ENCODE results near the gene UBE2E2. TPM values are rescaled to one million over a fixed set of nuclear protein-coding genes. Genes with fewer than 3 reads are reported as not detected.
"Not testable (repeated sequence)": the region's sequence is repeated elsewhere in the genome, so short reads cannot be mapped to it uniquely, and the experiment has no call there.

Gene UBE2E2
- total RNA-seq, 3 donors from 2014 or later = 4.8 to 24.4 (median 8.9) TPM

- TF ChIP-seq CTCF (IDR thresholded peaks at IDR 0.05) = no peak
- ATAC-seq = no peak
- no peaks in the 10 kb centered on the region for H3K36me3 ChIP-seq (ENCODE audit: low read depth)
- DNase-seq = no peak
- H3K9me3 ChIP-seq = no peaks in the 10 kb centered on the region
- intact Hi-C loops (cut with DNase I, micrococcal nuclease) = no loop called here
- H3K4me3 ChIP-seq = no peak overlapping the region
- no peaks in the 10 kb centered on the region for H3K4me1 ChIP-seq (ENCODE audit: low read depth)
Observed at GRCh38 chr3:23169551-23169950, 33.6 kb upstream of the UBE2E2 start.

- no peak for TF ChIP-seq CTCF (IDR thresholded peaks at IDR 0.05)
- intact Hi-C loops (cut with DNase I, micrococcal nuclease) = no loop called here
- ATAC-seq (no peak), DNase-seq (no peak)
- no peaks in the 10 kb centered on the region for H3K36me3 ChIP-seq (ENCODE audit: low read depth)
- H3K4me3 ChIP-seq = no peak overlapping the region
- H3K4me1 ChIP-seq (ENCODE audit: low read depth) = no peaks in the 10 kb centered on the region
- H3K9me3 ChIP-seq = no peaks in the 10 kb centered on the region
Observed at GRCh38 chr3:23170291-23170690, 32.8 kb upstream of the UBE2E2 start.

GRCh38 chr3:23172059-23172458 lies 31.1 kb upstream of the UBE2E2 start:
- ATAC-seq (no peak), DNase-seq (no peak)
- TF ChIP-seq CTCF (IDR thresholded peaks at IDR 0.05) = no peak
- Histone ChIP-seq H3K36me3 (ENCODE audit: low read depth) (no peaks in the 10 kb centered on the region), H3K4me3 (no peak overlapping the region), H3K4me1 (ENCODE audit: low read depth) (no peaks in the 10 kb centered on the region), H3K9me3 (no peaks in the 10 kb centered on the region)
- intact Hi-C loops (cut with DNase I, micrococcal nuclease) = no loop called here

GRCh38 chr3:23174426-23175039 lies 28.6 kb upstream of the UBE2E2 start:
- intact Hi-C loops (cut with DNase I, micrococcal nuclease) = no loop called here
- H3K36me3 ChIP-seq (ENCODE audit: low read depth) = no peaks in the 10 kb centered on the region
- TF ChIP-seq CTCF (IDR thresholded peaks at IDR 0.05) = no peak
- no peak for ATAC-seq
- no peaks in the 10 kb centered on the region for H3K9me3 ChIP-seq
- H3K4me1 ChIP-seq (ENCODE audit: low read depth) = no peaks in the 10 kb centered on the region
- DNase-seq = no peak
- H3K4me3 ChIP-seq = no peak overlapping the region

- no peak for TF ChIP-seq CTCF (IDR thresholded peaks at IDR 0.05)
- no peak for ATAC-seq
- H3K4me1 ChIP-seq (ENCODE audit: low read depth) = no peaks in the 10 kb centered on the region
Observed at GRCh38 chr3:23175341-23176083, 27.6 kb upstream of the UBE2E2 start.

GRCh38 chr3:23176839-23177238 lies 26.3 kb upstream of the UBE2E2 start:
- H3K4me1 ChIP-seq (ENCODE audit: low read depth); ATAC-seq; intact Hi-C loops (cut with DNase I, micrococcal nuclease); H3K36me3 ChIP-seq (ENCODE audit: low read depth); H3K4me3 ChIP-seq; H3K9me3 ChIP-seq; DNase-seq: not testable (repeated sequence)

More at GRCh38 chr3:23175341-23176083, 27.6 kb upstream of the UBE2E2 start:
- intact Hi-C loops (cut with DNase I, micrococcal nuclease) = no loop called here
- H3K9me3 ChIP-seq = no peaks in the 10 kb centered on the region
- H3K36me3 ChIP-seq (ENCODE audit: low read depth) = no peaks in the 10 kb centered on the region
- DNase-seq = no peak
- H3K4me3 ChIP-seq = no peak overlapping the region
